Trophoblast cell (in vitro differentiated cells and primary cell): ENCODE measurements around the gene TSC22D3.

Experiments used
- DNase-seq, 2 donors: peaks; one replicate each; pipeline ENCODE4 v3.0.0-alpha.2; 2016
- H2AFZ ChIP-seq: 2 replicates; pipeline ENCODE4 v1.6.1; 2013; ENCODE audit warnings: low read length, moderate library complexity, mild to moderate bottlenecking; ENCODE audit not compliant: insufficient read depth, poor library complexity
- H2AK5ac ChIP-seq: 2 replicates; pipeline ENCODE4 v1.6.1; 2013; ENCODE audit warnings: mild to moderate bottlenecking, low read length
- H2BK120ac ChIP-seq: 2 replicates; pipeline ENCODE4 v1.6.1; 2013; ENCODE audit warnings: low read length, mild to moderate bottlenecking, moderate library complexity; ENCODE audit not compliant: insufficient read depth, poor library complexity
- H2BK12ac ChIP-seq: 2 replicates; pipeline ENCODE4 v1.6.1; 2013; ENCODE audit warnings: mild to moderate bottlenecking, low read length, moderate library complexity
- H2BK5ac ChIP-seq: 2 replicates; pipeline ENCODE4 v1.6.1; 2013; ENCODE audit warnings: low read length, low read depth, moderate library complexity, mild to moderate bottlenecking; ENCODE audit not compliant: poor library complexity
- H3K14ac ChIP-seq: 2 replicates; pipeline ENCODE4 v1.6.1; 2013; ENCODE audit warnings: mild to moderate bottlenecking, low read length
- H3K18ac ChIP-seq: 2 replicates; pipeline ENCODE4 v1.6.1; 2013; ENCODE audit warnings: mild to moderate bottlenecking, low read length
- H3K23ac ChIP-seq: 2 replicates; pipeline ENCODE4 v1.6.1; 2013; ENCODE audit warnings: low read length
- H3K27ac ChIP-seq: 2 replicates; pipeline ENCODE4 v1.5.1; 2013; ENCODE audit warnings: low read depth, mild to moderate bottlenecking, inconsistent platforms, low read length, moderate library complexity
- H3K27me3 ChIP-seq: 2 replicates; pipeline ENCODE4 v1.6.1; 2013; ENCODE audit warnings: inconsistent platforms, mild to moderate bottlenecking, low read length, moderate library complexity; ENCODE audit not compliant: insufficient read depth
- H3K36me3 ChIP-seq, 2 experiments: 1 replicate in 1 of 2; 2 replicates in 1 of 2; pipeline ENCODE4 v1.6.1; 2013; ENCODE audit warnings: low read length in 2 of 2, mild to moderate bottlenecking in 2 of 2, moderate library complexity in 1 of 2; ENCODE audit not compliant: insufficient read depth in 2 of 2, control insufficient read depth in 1 of 2
- H3K4ac ChIP-seq: 2 replicates; pipeline ENCODE4 v1.6.1; 2013; ENCODE audit warnings: low read depth, mild to moderate bottlenecking, low read length, moderate library complexity
- H3K4me1 ChIP-seq, 2 experiments: 1 replicate in 1 of 2; 2 replicates in 1 of 2; pipeline ENCODE4 v1.6.1; 2013; ENCODE audit warnings: low read length in 2 of 2, mild to moderate bottlenecking in 2 of 2, moderate library complexity in 1 of 2; ENCODE audit not compliant: insufficient read depth in 2 of 2, control insufficient read depth in 1 of 2
- H3K4me2 ChIP-seq: 2 replicates; pipeline ENCODE4 v1.6.1; 2013; ENCODE audit warnings: inconsistent platforms, mild to moderate bottlenecking, low read length, moderate library complexity
- H3K4me3 ChIP-seq: 2 replicates; pipeline ENCODE4 v1.5.1; 2013; ENCODE audit warnings: mild to moderate bottlenecking, low read depth, low read length, inconsistent platforms
- H3K79me1 ChIP-seq: one replicate; pipeline ENCODE4 v1.6.1; 2013; ENCODE audit warnings: low read length
- H3K79me2 ChIP-seq: 2 replicates; pipeline ENCODE4 v1.6.1; 2013; ENCODE audit warnings: low read length, mild to moderate bottlenecking; ENCODE audit not compliant: control insufficient read depth, insufficient read depth, poor library complexity
- H3K9ac ChIP-seq: 2 replicates; pipeline ENCODE4 v1.6.1; 2013; ENCODE audit warnings: mild to moderate bottlenecking, low read length
- H3K9me3 ChIP-seq: 2 replicates; pipeline ENCODE4 v1.6.1; 2013; ENCODE audit warnings: low read depth, mild to moderate bottlenecking, control low read depth, inconsistent platforms, low read length; ENCODE audit not compliant: insufficient read depth
- H4K12ac ChIP-seq: 2 replicates; pipeline ENCODE4 v1.6.1; 2013; ENCODE audit warnings: low read depth, mild to moderate bottlenecking, low read length, moderate library complexity
- H4K8ac ChIP-seq: 2 replicates; pipeline ENCODE4 v1.6.1; 2013; ENCODE audit warnings: low read depth, mild to moderate bottlenecking, low read length, moderate library complexity
- H4K91ac ChIP-seq: one replicate; pipeline ENCODE4 v1.6.1; 2013; ENCODE audit warnings: low read depth, mild to moderate bottlenecking, low read length, moderate library complexity
- WGBS: extraction: QIAGEN DNeasy Blood & Tissue Kit; methylation state at CpG from one replicate; pipeline ENCODE4 v1.1.7; 2013; ENCODE audit warnings: missing lambda C conversion rate; ENCODE audit not compliant: insufficient read length, insufficient coverage; ENCODE audit errors: extremely low coverage; 5-methylcytosine and 5-hydroxymethylcytosine counted together

The TSC22D3 gene

DNA sequence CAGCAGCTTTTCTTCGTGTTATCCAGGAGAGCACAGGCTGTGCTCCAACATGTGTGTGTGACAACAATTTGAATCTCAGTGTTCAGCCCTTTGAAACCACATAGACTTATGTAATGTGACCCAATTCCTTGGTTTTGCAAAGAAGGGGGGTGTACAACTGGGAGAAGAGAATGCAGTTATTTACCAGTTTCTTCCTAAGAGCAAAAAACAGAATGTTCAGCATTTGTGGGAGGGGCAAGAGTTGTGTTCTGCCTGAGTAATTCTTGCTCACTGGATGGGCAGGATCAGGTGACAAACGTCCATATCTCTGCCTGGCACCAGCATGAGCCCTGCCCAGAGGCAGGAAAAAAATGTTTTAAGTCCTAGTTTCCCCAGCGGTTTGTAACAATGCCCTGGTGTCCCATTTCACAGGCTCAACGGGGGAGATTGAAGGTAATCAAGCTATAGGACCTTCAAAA is 75.2 kb downstream of the TSC22D3 start:
- Histone ChIP-seq H3K36me3 (no peaks in the 10 kb centered on the region), H3K27me3 (no peaks in the 10 kb centered on the region), H3K9me3 (no peaks in the 10 kb centered on the region), H2BK120ac (no peak overlapping the region), H3K9ac (no peak overlapping the region), H4K8ac (no peak overlapping the region), H3K4me1 (no peaks in the 10 kb centered on the region), H2BK5ac (no peak overlapping the region), H3K27ac (no peak overlapping the region), H2BK12ac (no peak overlapping the region), H2AK5ac (no peak overlapping the region), H3K14ac (no peak overlapping the region), H3K79me2 (no peaks in the 10 kb centered on the region), H2AFZ (no peak overlapping the region), H3K4me3 (no peak overlapping the region), H3K4ac (no peak overlapping the region), H4K12ac (no peak overlapping the region), H4K91ac (no peak overlapping the region), H3K23ac (no peak overlapping the region), H3K4me2 (no peak overlapping the region), H3K18ac (no peak overlapping the region), H3K79me1 (no peaks in the 10 kb centered on the region)
- DNase-seq = peak; percentile 45 to 72
- WGBS = no CpG with 5 or more reads among the region's 4 CpGs

DNA sequence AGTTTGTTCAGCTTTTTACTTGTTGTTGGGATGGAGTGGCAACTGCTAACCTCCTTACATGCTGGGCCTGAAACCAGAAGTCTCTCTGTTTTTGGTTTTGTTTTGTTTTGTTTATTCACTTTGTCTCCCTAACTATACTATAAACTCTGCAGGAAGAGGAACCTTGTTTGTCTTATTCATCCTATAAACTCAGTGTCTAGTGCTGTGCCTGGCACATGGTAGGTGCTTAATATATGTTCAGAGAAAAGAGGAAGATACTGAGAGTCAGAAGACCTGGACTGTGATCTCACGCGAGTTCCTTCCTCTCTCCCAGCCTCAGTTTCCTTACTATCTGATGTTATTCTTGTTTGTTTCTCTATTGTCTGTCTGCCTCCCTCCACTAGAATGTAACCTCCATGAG is 76.0 kb downstream of the TSC22D3 start:
- no peaks in the 10 kb centered on the region for H3K36me3 ChIP-seq
- no peak overlapping the region for H3K9ac ChIP-seq
- H4K91ac ChIP-seq = no peak overlapping the region
- H3K4me2 ChIP-seq = no peak overlapping the region
- H4K12ac ChIP-seq = no peak overlapping the region
- no peak overlapping the region for H3K23ac ChIP-seq
- no peak overlapping the region for H2AFZ ChIP-seq
- H3K4me3 ChIP-seq = no peak overlapping the region
- no peak overlapping the region for H2AK5ac ChIP-seq
- H2BK120ac ChIP-seq = no peak overlapping the region
- no peaks in the 10 kb centered on the region for H3K79me1 ChIP-seq
- H2BK5ac ChIP-seq = no peak overlapping the region
- H3K14ac ChIP-seq = no peak overlapping the region
- H3K79me2 ChIP-seq = no peaks in the 10 kb centered on the region
- no peaks in the 10 kb centered on the region for H3K4me1 ChIP-seq
- no peak overlapping the region for H3K18ac ChIP-seq
- no peaks in the 10 kb centered on the region for H3K27me3 ChIP-seq
- H3K4ac ChIP-seq = no peak overlapping the region
- H4K8ac ChIP-seq = no peak overlapping the region
- H2BK12ac ChIP-seq = no peak overlapping the region
- no CpG with 5 or more reads among the region's 2 CpGs for WGBS
- H3K9me3 ChIP-seq = no peaks in the 10 kb centered on the region
- no peak for DNase-seq
- H3K27ac ChIP-seq = no peak overlapping the region

- WGBS = no CpG with 5 or more reads among the region's 5 CpGs
- H3K4me3 ChIP-seq = no peak overlapping the region
- DNase-seq = no peak
These were observed 84.6 kb downstream of the TSC22D3 start for GRCh38 chrX:107691024-107691448.

DNA sequence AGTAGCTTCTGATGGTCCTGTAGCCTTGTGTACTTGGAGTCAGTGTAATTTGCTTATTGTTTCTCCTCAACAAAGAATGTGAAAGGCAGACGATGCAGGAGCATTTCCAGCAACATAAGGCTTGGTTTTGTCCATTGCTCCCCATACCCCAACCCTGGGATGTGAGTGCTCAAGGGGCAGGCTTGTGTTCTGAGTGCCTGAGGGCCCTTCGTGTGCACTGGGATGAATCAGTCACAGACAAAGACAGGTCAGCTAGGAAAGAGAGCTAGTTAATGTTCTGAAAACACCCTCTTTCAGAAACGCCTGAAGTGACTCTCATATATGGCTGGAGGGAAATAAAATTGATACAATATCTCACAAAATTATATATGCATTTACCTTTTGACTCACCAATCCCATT is 88.1 kb downstream of the TSC22D3 start:
- no peak overlapping the region for H2AFZ ChIP-seq
- no peaks in the 10 kb centered on the region for H3K79me1 ChIP-seq
- H3K4me2 ChIP-seq = no peak overlapping the region
- no peak overlapping the region for H3K23ac ChIP-seq
- no peak overlapping the region for H2BK12ac ChIP-seq
- no peak overlapping the region for H3K27ac ChIP-seq
- no peaks in the 10 kb centered on the region for H3K4me1 ChIP-seq
- WGBS = no CpG with 5 or more reads among the region's 3 CpGs
- no peak overlapping the region for H2AK5ac ChIP-seq
- H3K27me3 ChIP-seq = no peaks in the 10 kb centered on the region
- H3K14ac ChIP-seq = no peak overlapping the region
- no peak overlapping the region for H4K12ac ChIP-seq
- no peak overlapping the region for H4K8ac ChIP-seq
- no peak overlapping the region for H3K4me3 ChIP-seq
- H2BK5ac ChIP-seq = no peak overlapping the region
- no peak overlapping the region for H3K9ac ChIP-seq
- no peaks in the 10 kb centered on the region for H3K36me3 ChIP-seq
- no peaks in the 10 kb centered on the region for H3K9me3 ChIP-seq
- H3K18ac ChIP-seq = no peak overlapping the region
- H4K91ac ChIP-seq = no peak overlapping the region
- no peak overlapping the region for H3K4ac ChIP-seq
- H2BK120ac ChIP-seq = no peak overlapping the region
- no peaks in the 10 kb centered on the region for H3K79me2 ChIP-seq
- no peak for DNase-seq

More at GRCh38 chrX:107691024-107691448, 84.6 kb downstream of the TSC22D3 start:
- Histone ChIP-seq H4K8ac (no peak overlapping the region), H3K23ac (no peak overlapping the region), H3K9me3 (no peaks in the 10 kb centered on the region), H3K9ac (no peak overlapping the region), H2AFZ (no peak overlapping the region), H3K18ac (no peak overlapping the region), H3K4ac (no peak overlapping the region), H2BK5ac (no peak overlapping the region), H3K27me3 (no peaks in the 10 kb centered on the region), H3K27ac (no peak overlapping the region), H2BK12ac (no peak overlapping the region), H3K79me2 (no peaks in the 10 kb centered on the region), H4K91ac (no peak overlapping the region), H2BK120ac (no peak overlapping the region), H3K14ac (no peak overlapping the region), H3K79me1 (no peaks in the 10 kb centered on the region), H3K4me1 (no peaks in the 10 kb centered on the region), H4K12ac (no peak overlapping the region), H3K36me3 (no peaks in the 10 kb centered on the region), H2AK5ac (no peak overlapping the region), H3K4me2 (no peak overlapping the region)
